HAP-1 (cell line): ENCODE measurements around the gene MOB1B.

ENCODE experiments used
- DNase-seq, 2 experiments: peaks; one replicate each; pipeline ENCODE4 v3.0.0-alpha.2; 2016 to 2020; ENCODE audit warnings: low spot score in 2 of 2
- H3K27me3 ChIP-seq: fragments of 250-450 bp; sonication (Bioruptor Pico); 2 replicates; pipeline ENCODE4 v1.5.1; 2020; ENCODE audit warnings: low read depth, mild to moderate bottlenecking, moderate library complexity
- H3K36me3 ChIP-seq: fragments of 250-450 bp; sonication (Bioruptor Pico); replicated peaks from 2 replicates; pipeline ENCODE4 v1.5.1; 2020; ENCODE audit warnings: mild to moderate bottlenecking
- H3K4me1 ChIP-seq: fragments of 250-450 bp; sonication (Bioruptor Pico); 2 replicates; pipeline ENCODE4 v1.5.1; 2020; ENCODE audit warnings: mild to moderate bottlenecking
- H3K4me3 ChIP-seq: fragments of 250-450 bp; sonication (Bioruptor Pico); 2 replicates; pipeline ENCODE4 v1.5.1; 2020; ENCODE audit warnings: mild to moderate bottlenecking, moderate library complexity
- H3K9me3 ChIP-seq: fragments of 250-450 bp; sonication (Bioruptor Pico); 2 replicates; pipeline ENCODE4 v1.5.1; 2020; ENCODE audit warnings: mild to moderate bottlenecking, moderate library complexity
- in situ Hi-C: fragments of 300-500 bp; cut with MboI; formaldehyde crosslinking; loops from 3 replicates; pipeline ENCODE4 v1.14.3; 2020; ENCODE audit warnings: low sequenced_read_pairs, inconsistent platforms, mixed read lengths

MOB1B gene

DNA sequence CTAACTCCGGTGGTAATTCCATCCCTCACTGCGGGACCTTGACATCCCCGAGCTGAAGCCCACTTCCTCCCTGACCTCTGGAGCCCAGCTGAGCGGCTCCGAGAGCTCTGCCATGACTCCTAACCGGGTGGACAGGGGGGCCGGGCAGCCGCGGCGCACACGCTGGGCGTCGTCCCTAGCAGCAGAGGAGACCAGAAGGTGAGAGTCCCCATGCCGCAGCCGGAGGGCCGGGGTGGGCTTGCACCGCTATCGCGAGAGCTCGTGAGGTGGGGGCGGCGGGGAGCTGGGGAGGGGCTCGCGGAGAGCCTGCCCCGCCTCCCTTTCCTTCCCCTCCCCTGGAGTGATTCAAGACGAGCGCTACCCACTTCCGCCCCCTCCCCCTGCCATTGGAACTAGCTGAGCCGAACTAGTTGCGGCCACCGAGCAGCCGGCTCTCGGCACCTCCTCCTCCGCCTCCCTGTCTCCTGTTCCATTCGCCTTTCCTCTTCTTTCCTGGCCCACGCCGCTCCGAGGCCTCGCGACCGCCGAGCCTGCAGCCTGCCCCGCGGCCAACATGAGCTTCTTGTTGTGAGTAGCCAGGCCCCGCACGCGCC lies at the start of gene MOB1B:
TSS of gene MOB1B (plus strand) at position 386 of the 593 bp plus-strand sequence. CDS start at position 554, 168 bp downstream.
- Histone ChIP-seq H3K4me3 (peak within 1 kb of the TSS; percentile 81), H3K36me3 (peaks cover 14% of the 10 kb centered on the region)
- in situ Hi-C loops, result no loop called here

DNA sequence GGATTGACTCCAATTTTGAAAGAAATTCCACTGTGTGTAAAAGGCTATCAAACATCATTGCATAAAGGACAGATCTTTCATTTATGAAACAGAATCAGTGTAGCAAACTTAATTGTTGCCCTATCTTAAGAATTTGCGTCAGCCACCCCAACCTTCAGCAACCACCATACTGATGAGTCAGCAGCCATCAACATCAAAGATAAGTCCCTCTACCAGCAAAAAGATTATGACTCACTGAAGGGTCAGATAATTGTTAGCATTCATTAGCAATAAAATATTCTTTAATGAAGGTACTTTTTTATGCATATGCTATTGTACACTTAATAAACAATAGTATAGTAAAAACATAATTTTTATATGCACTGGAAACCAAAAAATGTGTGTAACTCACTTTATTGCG lies 46.7 kb upstream of the MOB1B start:
- peaks cover 11% of the 10 kb centered on the region for H3K4me1 ChIP-seq
- H3K27me3 ChIP-seq, result no peaks in the 10 kb centered on the region
- H3K4me3 ChIP-seq, result no peak overlapping the region
- H3K36me3 ChIP-seq, result no peaks in the 10 kb centered on the region
- in situ Hi-C loops, result no loop called here
- no peaks in the 10 kb centered on the region for H3K9me3 ChIP-seq
- DNase-seq, result no peak

More for the DNA sequence above, at the start of gene MOB1B:
- no peaks in the 10 kb centered on the region for H3K27me3 ChIP-seq
- peaks cover 6% of the 10 kb centered on the region for H3K4me1 ChIP-seq
- peak; percentile 85 to 95 for DNase-seq
- H3K9me3 ChIP-seq, result no peaks in the 10 kb centered on the region

DNA sequence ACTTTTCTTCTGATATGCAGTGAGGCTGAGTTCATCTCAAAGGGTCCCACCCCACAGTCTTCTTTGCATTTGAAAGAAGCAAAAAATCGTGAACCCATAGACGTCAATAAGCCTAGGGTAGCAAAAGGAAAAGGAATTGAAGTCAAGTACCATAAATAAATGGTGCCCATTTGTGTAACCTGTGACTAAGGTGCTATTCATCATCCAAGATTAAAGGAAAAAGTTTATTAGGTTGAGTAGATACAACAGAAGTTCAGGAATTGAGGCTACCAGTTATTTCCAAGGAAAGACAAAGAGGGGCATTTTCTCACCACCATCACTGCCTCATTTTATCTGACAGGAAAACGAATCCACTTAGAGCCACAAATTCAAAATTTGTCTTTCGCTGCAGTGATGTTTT lies 43.7 kb upstream of the MOB1B start:
- Histone ChIP-seq H3K27me3 (no peaks in the 10 kb centered on the region), H3K4me3 (no peak overlapping the region), H3K36me3 (no peaks in the 10 kb centered on the region), H3K9me3 (no peaks in the 10 kb centered on the region), H3K4me1 (peaks cover 16% of the 10 kb centered on the region)
- in situ Hi-C loops, result no loop called here
- DNase-seq, result peak; percentile 25 to 83

DNA sequence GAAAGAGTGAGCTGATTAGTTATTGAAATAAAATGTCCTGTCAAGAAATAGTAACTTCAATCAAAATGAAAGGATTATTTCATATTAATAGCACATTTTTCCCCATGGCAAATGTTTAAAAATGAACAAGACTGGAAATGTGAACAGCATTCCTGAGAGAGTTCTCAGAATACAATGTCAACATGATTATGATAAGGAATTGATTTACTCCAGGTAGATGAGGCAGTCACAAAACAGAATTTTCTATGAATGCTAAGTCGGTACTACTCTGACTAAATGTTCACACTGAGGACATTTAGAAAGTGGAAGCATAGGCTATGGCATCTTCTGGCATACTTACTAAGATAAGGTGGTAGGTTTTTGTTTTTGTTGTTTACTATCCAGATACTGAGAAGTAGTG lies 43.1 kb upstream of the MOB1B start:
- no peaks in the 10 kb centered on the region for H3K27me3 ChIP-seq
- no peak for DNase-seq
- no peaks in the 10 kb centered on the region for H3K36me3 ChIP-seq
- no peak overlapping the region for H3K4me3 ChIP-seq
- in situ Hi-C loops, result no loop called here
- no peaks in the 10 kb centered on the region for H3K9me3 ChIP-seq
- peaks cover 16% of the 10 kb centered on the region for H3K4me1 ChIP-seq

DNA sequence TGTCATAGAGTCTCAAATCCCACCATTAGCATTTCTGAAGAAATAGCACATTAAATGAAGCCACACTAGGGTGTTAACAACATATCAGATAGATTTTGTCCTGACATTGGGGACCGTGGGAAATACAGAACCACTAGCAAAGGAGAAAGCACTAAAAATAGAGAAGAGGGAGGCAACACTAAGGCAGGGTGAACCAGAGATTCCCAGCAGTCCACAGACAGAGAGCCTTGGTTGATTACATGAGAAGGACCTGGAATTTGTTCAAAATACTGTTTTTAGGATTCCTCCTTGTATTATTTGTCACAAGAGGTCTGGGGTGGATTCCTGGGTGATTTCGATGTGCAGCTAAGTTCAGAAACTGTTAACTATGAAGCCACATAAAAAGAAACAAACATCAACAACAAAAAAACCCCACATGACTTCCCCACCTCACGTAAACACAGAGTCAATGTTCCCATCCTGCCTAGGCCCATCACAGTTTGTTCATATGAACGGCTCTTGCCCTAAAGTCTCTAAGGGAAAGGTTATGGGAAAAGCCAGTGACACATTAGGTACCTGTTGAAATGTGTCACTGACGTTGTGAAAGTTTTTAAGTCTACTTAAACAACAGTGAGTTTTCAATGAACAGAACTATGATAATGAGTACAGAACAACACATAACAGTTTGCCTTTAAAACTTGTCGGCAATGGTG lies 38.9 kb upstream of the MOB1B start:
- in situ Hi-C loops, result no loop called here
- no peak for DNase-seq
- Histone ChIP-seq H3K4me3 (no peak overlapping the region), H3K4me1 (peaks cover 10% of the 10 kb centered on the region), H3K36me3 (no peaks in the 10 kb centered on the region), H3K27me3 (no peaks in the 10 kb centered on the region), H3K9me3 (no peaks in the 10 kb centered on the region)

DNA sequence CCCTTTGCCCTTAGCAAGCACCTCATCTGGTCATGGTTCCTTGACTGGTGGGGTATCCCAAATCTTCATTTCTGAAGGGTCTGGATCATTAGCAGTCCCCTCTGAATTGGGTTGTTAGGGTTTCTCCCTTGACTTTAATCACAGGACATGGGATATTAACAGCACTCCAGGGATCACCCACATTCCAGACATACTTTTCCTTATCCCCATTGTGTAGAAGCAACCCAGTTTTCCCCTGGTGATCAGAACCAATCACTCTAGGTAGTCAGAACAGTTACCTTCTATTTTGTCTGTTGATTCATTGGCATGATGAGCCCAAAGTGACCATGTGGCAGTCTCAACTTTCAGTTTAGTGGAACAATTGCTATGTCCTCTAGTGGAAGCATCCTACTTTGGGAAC lies 33.4 kb upstream of the MOB1B start:
- DNase-seq, result no peak
- Histone ChIP-seq H3K4me3 (no peak overlapping the region), H3K9me3 (no peaks in the 10 kb centered on the region), H3K27me3 (no peaks in the 10 kb centered on the region), H3K36me3 (no peaks in the 10 kb centered on the region), H3K4me1 (no peaks in the 10 kb centered on the region)
- in situ Hi-C loops, result no loop called here

DNA sequence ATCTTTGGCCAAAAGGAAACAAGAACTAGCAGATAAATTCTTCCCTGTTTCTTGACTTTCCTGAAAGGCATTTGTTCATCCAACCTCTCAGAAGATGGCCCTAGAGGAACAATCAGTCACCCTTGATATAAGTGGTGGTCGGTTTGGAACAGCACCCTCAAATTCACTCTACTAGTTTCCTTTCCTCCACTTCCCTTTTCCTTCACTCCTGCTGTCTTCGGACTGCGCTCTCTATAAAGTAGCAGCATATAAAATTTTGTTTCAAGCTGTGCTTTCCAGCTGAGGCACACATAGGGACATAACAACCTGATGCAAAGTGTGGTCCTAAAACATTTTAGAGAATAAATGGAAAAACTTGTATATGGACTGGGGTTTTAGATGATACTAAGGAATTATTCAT lies 29.0 kb upstream of the MOB1B start:
- H3K27me3 ChIP-seq, result no peaks in the 10 kb centered on the region
- H3K4me1 ChIP-seq, result no peaks in the 10 kb centered on the region
- H3K9me3 ChIP-seq, result no peaks in the 10 kb centered on the region
- in situ Hi-C loops, result no loop called here
- H3K4me3 ChIP-seq, result no peak overlapping the region
- DNase-seq, result no peak
- H3K36me3 ChIP-seq, result no peaks in the 10 kb centered on the region

DNA sequence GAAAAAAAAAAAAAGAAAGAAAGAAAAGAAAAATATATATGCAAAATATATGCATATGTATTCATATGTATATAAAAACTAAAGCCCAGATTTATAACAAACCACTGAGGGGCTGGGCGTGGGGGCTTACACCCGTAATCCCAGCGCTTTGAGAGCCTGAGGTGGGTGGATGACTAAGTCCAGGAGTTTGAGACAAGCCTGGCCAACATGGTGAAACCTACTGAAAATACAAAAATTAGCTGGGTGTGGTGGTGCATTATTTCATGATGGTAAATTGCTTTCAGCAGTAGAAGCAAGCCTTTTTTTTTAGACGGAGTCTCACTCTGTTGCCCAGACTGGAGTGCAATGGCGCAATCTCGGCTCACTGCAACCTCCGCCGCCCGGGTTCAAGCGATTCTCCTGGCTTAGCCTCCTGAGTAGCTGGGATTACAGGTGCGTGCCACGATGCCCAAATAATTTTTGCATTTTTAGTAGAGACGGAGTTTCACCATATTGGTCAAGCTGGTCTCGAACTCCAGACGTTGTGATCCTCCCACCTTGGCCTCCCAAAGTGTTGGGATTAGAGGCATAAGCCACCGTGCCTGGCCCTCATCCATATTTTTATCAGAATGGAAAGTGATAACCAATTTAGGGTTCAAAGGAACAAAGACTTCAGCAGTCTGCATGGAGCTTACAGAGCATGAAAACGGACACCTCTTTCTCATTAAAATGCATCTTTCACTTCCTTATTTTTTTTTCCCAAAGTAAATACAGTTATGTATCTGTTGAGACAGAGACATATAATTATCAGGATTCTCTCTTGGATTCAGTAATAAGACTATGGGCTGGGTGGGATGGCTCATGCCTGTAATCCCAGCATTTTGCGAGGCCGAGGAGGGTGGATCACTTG lies 27.7 kb upstream of the MOB1B start:
- Histone ChIP-seq H3K4me1 (no peaks in the 10 kb centered on the region), H3K4me3 (no peak overlapping the region), H3K9me3 (no peaks in the 10 kb centered on the region), H3K27me3 (no peaks in the 10 kb centered on the region), H3K36me3 (no peaks in the 10 kb centered on the region)
- no peak for DNase-seq
- in situ Hi-C loops, result no loop called here

DNA sequence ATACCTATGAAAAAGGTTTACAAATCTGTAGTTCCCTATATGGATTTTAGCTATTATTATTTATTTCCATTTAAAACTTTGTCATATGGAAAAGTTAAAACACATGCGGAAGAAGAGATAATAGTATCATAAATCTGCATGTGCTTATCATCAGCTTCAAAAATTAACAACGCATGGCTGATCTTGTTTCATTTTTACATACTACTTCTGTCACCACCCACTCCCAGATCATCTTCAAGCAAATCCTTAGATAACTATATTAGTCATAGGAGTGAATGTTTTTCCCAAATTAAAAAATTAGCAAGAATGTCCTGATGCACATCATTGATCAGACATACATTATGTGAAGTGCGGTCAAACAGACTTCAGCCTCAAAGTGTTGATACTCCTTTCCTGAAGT lies 24.6 kb upstream of the MOB1B start:
- H3K4me1 ChIP-seq, result no peaks in the 10 kb centered on the region
- DNase-seq, result no peak
- no peaks in the 10 kb centered on the region for H3K9me3 ChIP-seq

DNA sequence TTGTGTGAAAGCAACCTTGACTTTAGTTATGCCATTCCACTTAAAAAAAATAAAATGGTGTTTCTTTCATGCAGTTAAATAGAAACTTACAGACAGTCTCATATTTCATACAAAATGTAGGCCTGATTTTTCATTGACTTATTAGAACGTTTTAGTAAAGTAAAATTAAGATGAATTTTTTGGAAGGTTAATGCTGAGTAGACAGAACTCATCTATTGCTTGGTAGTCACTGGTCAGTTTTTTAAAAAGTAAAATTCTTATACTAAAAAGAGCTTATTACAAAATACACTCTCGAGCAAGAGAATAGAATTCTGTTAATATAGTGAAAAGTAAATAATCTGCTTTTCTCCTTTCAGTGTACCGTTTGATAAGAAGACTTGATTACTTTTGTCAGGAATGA lies 21.4 kb upstream of the MOB1B start:
- Histone ChIP-seq H3K36me3 (no peaks in the 10 kb centered on the region), H3K4me1 (no peaks in the 10 kb centered on the region), H3K4me3 (no peak overlapping the region), H3K27me3 (no peaks in the 10 kb centered on the region), H3K9me3 (no peaks in the 10 kb centered on the region)
- in situ Hi-C loops, result no loop called here
- no peak for DNase-seq

More for the DNA sequence above, 24.6 kb upstream of the MOB1B start:
- in situ Hi-C loops, result no loop called here
- H3K36me3 ChIP-seq, result no peaks in the 10 kb centered on the region
- no peaks in the 10 kb centered on the region for H3K27me3 ChIP-seq
- no peak overlapping the region for H3K4me3 ChIP-seq

DNA sequence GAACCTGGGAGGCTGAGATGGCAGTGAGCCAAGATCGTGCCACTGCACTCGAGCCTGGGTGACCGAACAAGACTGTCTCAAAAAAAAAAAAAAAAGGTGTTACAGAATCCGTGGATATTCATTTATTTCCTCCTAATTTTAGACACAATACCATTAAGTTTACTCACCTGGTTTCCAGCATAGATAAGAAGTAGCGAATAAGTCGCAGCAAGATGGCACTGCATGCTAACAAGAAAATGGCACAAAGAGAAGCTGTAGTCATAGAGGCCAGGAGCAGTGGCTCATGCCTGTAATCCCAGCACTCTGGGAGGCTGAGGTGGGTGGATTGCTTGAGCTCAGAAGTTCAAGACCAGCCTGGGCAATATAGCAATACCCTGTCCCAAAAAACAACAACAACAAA lies 17.0 kb upstream of the MOB1B start:
- Histone ChIP-seq H3K36me3 (no peaks in the 10 kb centered on the region), H3K4me1 (no peaks in the 10 kb centered on the region), H3K4me3 (no peak overlapping the region), H3K9me3 (no peaks in the 10 kb centered on the region), H3K27me3 (no peaks in the 10 kb centered on the region)
- in situ Hi-C loops, result no loop called here
- DNase-seq, result no peak

DNA sequence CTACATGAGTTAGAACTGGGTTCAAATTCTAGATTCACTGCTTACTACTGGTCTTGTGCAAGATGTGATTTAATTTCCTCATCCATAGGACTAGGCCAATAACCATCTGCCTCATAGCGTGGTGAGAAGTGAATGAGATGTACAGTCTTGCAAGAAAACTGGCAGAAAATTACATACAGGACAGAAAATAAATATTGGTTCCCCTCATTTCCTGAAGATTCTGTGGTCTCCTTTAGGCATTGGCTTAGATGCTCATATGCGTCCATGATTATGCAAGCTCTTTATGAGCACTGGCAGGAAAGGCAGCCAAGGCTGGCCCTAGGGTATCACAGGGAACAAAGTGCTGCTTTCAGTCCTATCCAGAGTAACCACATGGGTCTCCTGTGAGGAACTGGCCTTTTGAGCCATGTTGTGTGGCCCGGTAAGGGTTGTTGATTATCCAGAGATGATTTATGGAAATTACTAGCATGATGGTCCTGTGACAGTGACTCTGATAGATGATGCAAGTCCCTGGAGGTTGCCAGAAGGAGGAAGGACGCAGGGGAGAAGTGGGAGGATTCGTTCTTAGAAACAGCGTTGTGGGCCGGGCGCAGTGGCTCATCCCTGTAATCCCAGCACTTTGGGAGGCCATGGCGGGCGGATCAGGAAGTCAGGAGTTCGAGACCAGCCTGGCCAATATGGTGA lies 9.9 kb upstream of the MOB1B start:
- Histone ChIP-seq H3K27me3 (no peaks in the 10 kb centered on the region), H3K9me3 (no peaks in the 10 kb centered on the region), H3K36me3 (no peaks in the 10 kb centered on the region), H3K4me1 (no peaks in the 10 kb centered on the region), H3K4me3 (no peak overlapping the region)
- in situ Hi-C loops, result no loop called here
- no peak for DNase-seq

DNA sequence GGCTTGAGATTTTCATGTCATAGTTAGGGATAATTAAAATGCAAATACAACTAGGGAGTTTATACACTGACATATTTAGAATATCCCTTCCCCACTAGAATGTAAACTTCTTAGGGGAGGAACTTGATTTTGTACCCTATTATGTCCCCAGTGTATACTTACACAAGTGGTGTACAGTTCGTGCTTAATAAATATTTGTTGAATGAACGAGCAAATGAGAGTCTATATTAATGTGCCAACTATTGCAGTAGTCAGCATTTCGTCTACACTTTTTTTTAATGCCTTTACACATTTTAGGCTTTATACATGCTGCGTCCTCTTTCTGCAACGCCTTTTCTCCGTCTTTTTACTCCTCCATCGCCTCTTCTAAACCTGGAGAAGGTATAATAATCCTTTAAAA lies 8.4 kb upstream of the MOB1B start:
- Histone ChIP-seq H3K9me3 (no peaks in the 10 kb centered on the region), H3K4me3 (no peak overlapping the region), H3K4me1 (no peaks in the 10 kb centered on the region), H3K36me3 (no peaks in the 10 kb centered on the region), H3K27me3 (no peaks in the 10 kb centered on the region)
- DNase-seq, result no peak
- in situ Hi-C loops, result no loop called here

DNA sequence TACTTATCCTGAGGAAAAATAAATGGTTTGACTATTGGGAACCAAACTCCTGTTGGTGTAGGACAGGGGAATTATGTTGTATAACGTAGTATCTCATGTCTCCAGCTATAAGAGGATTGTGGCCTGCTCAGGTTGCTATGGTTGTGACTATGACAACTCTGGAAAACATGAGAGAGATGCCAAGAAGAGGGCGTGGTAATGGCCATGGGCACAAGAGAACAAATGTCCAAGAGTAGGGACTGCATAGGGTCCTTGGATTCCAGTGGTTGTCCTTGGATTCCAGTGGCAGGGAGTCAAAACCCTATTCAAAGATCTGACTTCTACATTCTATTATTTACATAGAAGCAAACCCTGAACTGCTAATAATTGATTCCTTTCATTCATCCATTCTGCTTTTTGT lies 6.8 kb upstream of the MOB1B start:
- no peak for DNase-seq
- no peaks in the 10 kb centered on the region for H3K4me1 ChIP-seq
- no peak overlapping the region for H3K4me3 ChIP-seq
- H3K27me3 ChIP-seq, result no peaks in the 10 kb centered on the region
- no peaks in the 10 kb centered on the region for H3K36me3 ChIP-seq
- in situ Hi-C loops, result no loop called here
- no peaks in the 10 kb centered on the region for H3K9me3 ChIP-seq
